Stimulated activated memory B cell treated with anti-CD40 and anti-IgM and Interleukin-4, amounts not matched to agents 10 μg/mL and 1 μg/mL and 100 μg/mL, for 72 hours (primary cell): Measurements from ENCODE around the gene NFE2L3.
"Not testable (repeated sequence)": the region's sequence is repeated elsewhere in the genome, so short reads cannot be mapped to it uniquely, and the experiment has no call there.

Source experiments
- ATAC-seq: fragments of 150-1000 bp; cut with Tn5 transposase; 2 replicates; pipeline ENCODE4 v1.10.0; 2021
- H3K27ac Mint-ChIP-seq: one replicate; pipeline ENCODE4 v1.8.0; 2022; ENCODE audit warnings: mild to moderate bottlenecking, mixed read lengths
- H3K27me3 Mint-ChIP-seq: one replicate; pipeline ENCODE4 v1.8.0; 2022; ENCODE audit warnings: mixed read lengths
- H3K36me3 Mint-ChIP-seq: one replicate; pipeline ENCODE4 v1.8.0; 2022; ENCODE audit warnings: mixed read lengths
- H3K4me1 Mint-ChIP-seq: one replicate; pipeline ENCODE4 v1.8.0; 2022; ENCODE audit warnings: mixed read lengths
- H3K4me3 Mint-ChIP-seq: one replicate; pipeline ENCODE4 v1.8.0; 2022; ENCODE audit warnings: mild to moderate bottlenecking, moderate library complexity, mixed read lengths
- H3K9me3 Mint-ChIP-seq: one replicate; pipeline ENCODE4 v1.8.0; 2022; ENCODE audit warnings: mixed read lengths

NFE2L3 gene

DNA sequence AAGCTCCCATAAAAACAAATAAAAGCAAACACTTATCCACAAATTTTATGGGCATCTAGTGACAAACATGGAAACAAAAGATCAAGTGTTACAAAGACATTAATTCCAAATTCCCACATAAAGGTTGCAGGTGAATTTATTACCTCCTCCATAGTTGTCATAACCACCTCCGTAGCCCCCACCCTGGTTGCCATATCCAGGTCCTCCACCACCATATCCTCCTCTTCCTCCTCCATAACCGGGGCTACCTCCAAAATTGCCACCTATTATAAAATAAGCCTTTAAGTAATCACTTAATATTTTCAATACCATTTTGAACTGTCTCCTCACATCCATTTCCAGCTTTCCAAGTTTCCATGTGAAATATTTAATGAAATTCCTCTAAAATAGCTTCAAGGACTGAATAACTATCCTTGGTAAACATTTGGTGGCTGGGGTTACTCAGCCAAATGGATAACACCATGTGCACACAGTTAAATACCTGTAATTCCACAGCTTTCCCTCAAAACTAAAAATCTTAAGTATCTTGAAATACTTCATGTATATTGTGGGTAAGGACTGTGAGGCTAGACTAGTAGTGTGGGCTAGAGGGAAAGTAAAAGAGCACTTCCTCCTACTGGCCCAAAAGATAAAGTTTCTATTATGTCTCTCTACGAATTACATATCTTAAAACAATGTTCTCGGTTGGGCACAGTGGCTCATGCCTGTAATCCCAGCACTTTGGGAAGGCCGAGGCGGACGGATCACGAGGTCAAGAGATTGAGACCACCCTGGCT lies 41.6 kb downstream of the NFE2L3 start:
- Mint-ChIP-seq H3K36me3 (peaks cover 88% of the 10 kb centered on the region), H3K27ac (peak overlapping the region; percentile 87), H3K9me3 (no peaks in the 10 kb centered on the region), H3K4me3 (peak overlapping the region; percentile 53), H3K27me3 (no peaks in the 10 kb centered on the region), H3K4me1 (peaks cover 71% of the 10 kb centered on the region)
- ATAC-seq = no peak

DNA sequence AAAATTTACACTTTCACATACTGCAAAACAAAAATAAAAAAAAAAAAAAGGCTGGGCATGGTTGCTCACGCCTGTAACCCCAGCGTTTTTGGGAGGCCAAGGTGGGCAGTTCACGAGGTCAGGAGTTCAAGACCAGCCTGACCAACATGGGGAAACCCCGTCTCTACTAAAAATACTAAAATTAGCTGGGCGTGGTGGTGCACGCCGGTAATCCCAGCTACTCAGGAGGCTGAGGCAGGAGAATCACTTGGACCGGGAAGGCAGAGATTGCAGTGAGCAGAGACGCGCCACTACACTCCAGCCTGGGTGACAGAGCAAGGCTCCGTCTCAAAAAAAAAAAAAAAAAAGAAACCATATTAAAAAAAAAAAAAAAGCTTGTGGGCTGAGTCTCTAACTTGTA lies 42.8 kb downstream of the NFE2L3 start:
- Mint-ChIP-seq H3K27ac (peak overlapping the region; percentile 87), H3K4me3 (peak overlapping the region; percentile 53), H3K36me3 (peaks cover 91% of the 10 kb centered on the region), H3K4me1 (peaks cover 65% of the 10 kb centered on the region)
- H3K9me3 Mint-ChIP-seq, ATAC-seq, H3K27me3 Mint-ChIP-seq: not testable (repeated sequence)

DNA sequence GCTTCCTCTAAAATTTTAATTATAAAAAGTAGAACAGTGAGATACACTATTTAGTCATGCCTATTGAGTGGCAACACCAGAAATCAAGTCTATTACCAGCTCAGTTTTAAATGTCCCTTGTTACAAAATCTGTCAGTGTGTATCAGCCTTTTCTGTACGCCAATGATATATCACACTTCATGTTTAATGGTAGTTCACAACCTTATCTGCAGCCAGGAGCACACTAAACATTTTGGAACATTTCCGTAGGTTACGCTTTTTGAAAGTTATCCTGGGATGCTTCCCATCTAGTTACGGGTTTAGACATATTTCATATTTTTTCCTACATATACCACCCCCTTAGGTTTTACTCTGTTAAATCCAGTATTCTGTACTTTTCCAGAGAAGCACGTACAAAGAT lies 43.2 kb downstream of the NFE2L3 start:
- peaks cover 63% of the 10 kb centered on the region for H3K4me1 Mint-ChIP-seq
- H3K36me3 Mint-ChIP-seq = peaks cover 93% of the 10 kb centered on the region
- H3K27me3 Mint-ChIP-seq = no peaks in the 10 kb centered on the region
- ATAC-seq = no peak
- peak overlapping the region; percentile 87 for H3K27ac Mint-ChIP-seq
- H3K4me3 Mint-ChIP-seq = peak overlapping the region; percentile 73
- H3K9me3 Mint-ChIP-seq = no peaks in the 10 kb centered on the region

DNA sequence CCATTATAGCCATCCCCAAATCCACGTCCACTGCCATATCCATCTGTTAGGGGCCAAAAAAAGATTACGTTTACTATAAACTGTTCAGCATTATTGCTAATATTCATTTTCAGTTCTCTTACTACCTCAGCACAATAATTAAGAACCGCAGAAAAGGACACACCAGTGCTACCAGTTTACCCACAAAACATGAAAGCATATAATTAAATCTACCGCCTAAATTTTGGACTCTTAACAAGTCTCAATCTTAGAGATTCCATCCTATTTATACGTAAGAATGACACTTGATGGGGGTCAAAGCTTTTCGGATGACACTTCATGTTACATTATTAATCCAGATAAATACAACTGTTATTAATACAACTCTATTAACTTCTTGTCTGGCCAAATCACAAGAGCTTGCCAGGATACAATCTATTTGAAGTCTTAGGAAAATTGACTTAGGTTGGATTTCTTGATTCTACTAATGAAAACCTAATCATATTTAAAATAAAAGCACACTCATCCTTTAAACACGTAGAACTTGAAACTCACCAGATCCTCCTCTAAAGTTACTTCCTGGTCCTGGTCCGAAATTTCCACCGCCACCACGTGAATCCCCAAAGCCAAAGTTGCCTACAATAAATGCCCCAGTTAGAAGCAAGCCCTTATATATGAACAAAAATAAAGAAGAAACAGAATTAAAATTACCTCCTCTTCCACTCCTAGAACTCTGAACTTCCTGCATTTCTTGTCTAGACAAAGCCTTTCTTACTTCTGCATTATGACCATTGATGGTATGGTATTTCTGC lies 44.1 kb downstream of the NFE2L3 start:
- ATAC-seq = no peak
- H3K27me3 Mint-ChIP-seq = no peaks in the 10 kb centered on the region
- peaks cover 55% of the 10 kb centered on the region for H3K4me1 Mint-ChIP-seq
- H3K36me3 Mint-ChIP-seq = peaks cover 90% of the 10 kb centered on the region
- no peaks in the 10 kb centered on the region for H3K9me3 Mint-ChIP-seq
- peak overlapping the region; percentile 73 for H3K4me3 Mint-ChIP-seq
- peak overlapping the region; percentile 100 for H3K27ac Mint-ChIP-seq

DNA sequence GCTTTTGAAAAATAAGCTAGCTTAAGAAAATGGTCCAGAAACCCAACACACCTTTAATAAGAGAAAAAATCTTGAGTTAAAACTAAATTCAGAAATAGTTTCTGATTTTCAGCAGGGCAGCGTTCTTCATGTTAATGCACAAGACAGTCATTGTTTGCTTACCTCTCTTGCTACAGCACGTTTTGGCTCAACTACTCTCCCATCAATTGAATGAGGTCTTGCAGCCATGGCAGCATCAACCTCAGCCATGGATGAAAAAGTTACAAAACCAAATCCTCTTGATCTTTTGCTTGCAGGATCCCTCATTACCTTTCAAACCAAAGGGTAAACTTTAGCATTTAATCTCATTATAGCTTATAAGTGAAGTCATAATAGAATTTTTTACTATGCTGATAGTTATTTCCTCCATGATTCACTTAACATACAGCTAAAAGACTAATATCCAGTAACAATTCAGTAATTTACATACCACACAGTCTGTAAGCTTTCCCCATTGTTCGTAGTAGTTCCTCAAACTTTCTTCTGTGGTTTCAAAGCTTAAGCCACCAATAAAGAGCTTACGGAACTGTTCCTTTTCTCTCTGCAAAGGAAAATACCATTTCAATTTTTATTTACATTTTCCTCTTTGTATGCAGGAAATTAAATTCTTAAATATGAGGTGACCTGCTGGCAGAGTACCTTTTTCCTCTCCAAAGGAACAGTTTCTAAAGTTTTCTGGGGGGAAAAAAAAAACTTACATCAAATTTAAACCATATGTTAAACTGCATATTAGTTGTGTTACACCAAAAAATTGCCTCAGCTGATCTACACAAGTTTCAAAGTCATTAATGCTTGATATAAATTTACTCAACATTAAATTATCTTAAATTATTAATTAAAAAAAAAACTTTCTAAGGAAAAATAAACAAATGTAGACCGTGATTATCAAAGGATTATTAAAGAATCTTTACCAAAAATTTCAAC lies 45.4 kb downstream of the NFE2L3 start:
- H3K4me1 Mint-ChIP-seq = peaks cover 50% of the 10 kb centered on the region
- H3K27me3 Mint-ChIP-seq = no peaks in the 10 kb centered on the region
- peaks cover 79% of the 10 kb centered on the region for H3K36me3 Mint-ChIP-seq
- peak overlapping the region; percentile 100 for H3K4me3 Mint-ChIP-seq
- H3K9me3 Mint-ChIP-seq = no peaks in the 10 kb centered on the region
- ATAC-seq = peak; percentile 9
- peak overlapping the region; percentile 100 for H3K27ac Mint-ChIP-seq

DNA sequence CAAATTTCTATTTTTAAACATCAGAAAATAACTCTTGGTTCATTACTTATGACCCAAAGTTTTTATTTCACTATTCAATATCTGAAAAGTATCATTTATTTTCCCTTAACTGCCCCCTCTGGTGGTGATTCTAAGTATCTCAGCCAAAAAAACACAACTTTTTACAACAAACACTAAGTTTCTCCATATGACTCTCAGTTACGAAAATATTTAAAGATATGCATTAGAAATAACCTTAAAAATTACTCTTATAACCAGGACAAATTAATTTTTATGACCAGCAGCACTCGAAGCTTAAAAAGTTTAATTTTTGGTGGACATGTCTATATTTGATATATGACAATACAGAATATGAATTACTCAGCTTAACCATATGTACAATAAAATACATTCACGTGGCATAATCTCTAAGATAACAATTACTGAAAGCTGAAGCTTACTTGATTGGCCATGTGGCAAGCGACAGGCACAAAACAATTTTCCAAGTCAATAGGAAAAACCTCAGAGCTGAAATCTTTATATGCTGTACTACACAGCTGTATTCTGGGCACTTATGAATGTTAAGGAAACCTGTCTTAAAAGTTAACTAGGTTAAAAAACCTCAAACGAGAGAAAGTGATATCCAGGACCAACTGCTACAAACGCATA lies 46.3 kb downstream of the NFE2L3 start:
- Mint-ChIP-seq H3K4me3 (peak overlapping the region; percentile 100), H3K27ac (peak overlapping the region; percentile 100), H3K27me3 (no peaks in the 10 kb centered on the region), H3K36me3 (peaks cover 71% of the 10 kb centered on the region), H3K4me1 (peaks cover 50% of the 10 kb centered on the region), H3K9me3 (no peaks in the 10 kb centered on the region)
- no peak for ATAC-seq

DNA sequence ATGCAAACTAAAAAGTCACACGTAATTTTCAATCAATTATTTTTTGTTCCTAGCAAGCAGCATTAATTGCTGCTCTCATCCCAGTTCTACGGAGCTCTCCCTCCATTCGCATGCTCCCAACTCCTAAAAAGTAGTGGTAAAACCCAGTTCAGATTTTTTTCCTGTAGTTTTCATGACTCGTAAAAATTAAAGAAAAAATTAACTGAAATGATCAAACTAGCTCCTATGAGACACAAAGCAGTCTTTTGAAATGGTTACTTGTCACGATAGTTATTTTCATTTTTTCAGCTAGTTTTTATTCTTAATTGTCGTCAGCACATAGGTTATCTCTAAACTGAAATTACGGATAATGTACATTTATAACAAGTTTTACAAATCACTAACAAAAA lies 46.8 kb downstream of the NFE2L3 start:
- H3K4me1 Mint-ChIP-seq = peaks cover 50% of the 10 kb centered on the region
- ATAC-seq = no peak
- peaks cover 66% of the 10 kb centered on the region for H3K36me3 Mint-ChIP-seq

DNA sequence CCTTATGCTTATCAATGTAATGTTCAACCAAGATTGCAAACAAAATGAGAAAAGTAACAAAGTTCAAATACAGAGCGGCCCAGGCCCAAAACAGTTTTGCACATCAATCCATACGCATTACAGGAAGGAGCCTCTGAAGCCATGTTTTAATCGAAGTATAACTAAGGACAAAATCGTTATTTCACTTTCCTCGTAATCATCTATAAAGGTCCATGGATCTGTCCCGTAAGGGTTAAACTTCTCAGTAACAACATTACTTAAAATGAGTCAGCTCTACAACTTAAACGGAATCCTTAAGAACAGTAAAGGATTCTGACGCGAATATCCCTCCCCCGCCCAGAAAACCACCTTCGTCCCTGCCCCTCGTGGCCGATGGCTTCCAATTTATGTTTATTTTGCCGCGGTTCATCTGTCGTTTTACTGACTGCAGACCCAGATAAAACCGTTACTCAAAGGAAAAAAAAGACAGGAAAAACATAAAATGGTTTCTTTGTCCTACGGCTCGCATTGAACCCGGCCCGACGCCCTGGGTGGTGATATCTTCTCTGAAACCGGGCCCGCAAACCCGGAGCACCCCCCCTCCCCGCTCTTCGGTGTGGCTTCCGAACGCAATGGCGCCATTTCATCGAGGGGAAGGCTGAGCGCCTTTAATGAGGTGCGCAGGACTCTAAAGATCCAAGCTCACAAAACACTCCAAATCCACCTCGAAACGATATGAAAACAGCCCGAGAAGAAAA lies 47.5 kb downstream of the NFE2L3 start:
- no peaks in the 10 kb centered on the region for H3K9me3 Mint-ChIP-seq
- ATAC-seq = no peak
- peaks cover 64% of the 10 kb centered on the region for H3K36me3 Mint-ChIP-seq
- H3K27ac Mint-ChIP-seq = peak overlapping the region; percentile 100
- peak overlapping the region; percentile 100 for H3K4me3 Mint-ChIP-seq
- H3K27me3 Mint-ChIP-seq = no peaks in the 10 kb centered on the region
- peaks cover 50% of the 10 kb centered on the region for H3K4me1 Mint-ChIP-seq

More for the DNA sequence above, 46.8 kb downstream of the NFE2L3 start:
- Mint-ChIP-seq H3K27me3 (no peaks in the 10 kb centered on the region), H3K27ac (peak overlapping the region; percentile 100), H3K4me3 (peak overlapping the region; percentile 100), H3K9me3 (no peaks in the 10 kb centered on the region)

DNA sequence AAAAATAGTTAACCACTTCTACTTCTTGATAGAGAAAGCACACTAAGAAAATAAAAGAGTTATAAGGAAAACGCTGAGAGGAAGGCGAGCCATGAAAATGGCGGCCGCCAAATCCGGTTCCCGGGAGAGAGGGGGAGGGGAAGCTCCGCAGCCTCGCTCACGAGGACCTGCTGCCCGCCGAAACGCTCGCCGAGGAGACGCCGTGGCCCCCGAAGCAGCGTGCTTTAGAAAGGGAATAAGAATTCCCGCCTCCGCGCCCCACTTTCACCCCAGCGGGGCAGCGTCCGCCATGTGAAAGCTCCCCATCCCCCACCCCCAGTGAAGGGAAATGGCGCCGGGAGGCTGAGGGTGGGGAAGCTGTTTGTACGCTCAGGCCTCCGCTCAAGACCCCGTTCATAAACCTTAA lies 48.0 kb downstream of the NFE2L3 start:
- H3K27ac Mint-ChIP-seq = peak overlapping the region; percentile 100
- ATAC-seq = peak; percentile 44
- H3K27me3 Mint-ChIP-seq = no peaks in the 10 kb centered on the region
- no peaks in the 10 kb centered on the region for H3K9me3 Mint-ChIP-seq
- peaks cover 53% of the 10 kb centered on the region for H3K4me1 Mint-ChIP-seq
- peak overlapping the region; percentile 100 for H3K4me3 Mint-ChIP-seq
- H3K36me3 Mint-ChIP-seq = peaks cover 61% of the 10 kb centered on the region

DNA sequence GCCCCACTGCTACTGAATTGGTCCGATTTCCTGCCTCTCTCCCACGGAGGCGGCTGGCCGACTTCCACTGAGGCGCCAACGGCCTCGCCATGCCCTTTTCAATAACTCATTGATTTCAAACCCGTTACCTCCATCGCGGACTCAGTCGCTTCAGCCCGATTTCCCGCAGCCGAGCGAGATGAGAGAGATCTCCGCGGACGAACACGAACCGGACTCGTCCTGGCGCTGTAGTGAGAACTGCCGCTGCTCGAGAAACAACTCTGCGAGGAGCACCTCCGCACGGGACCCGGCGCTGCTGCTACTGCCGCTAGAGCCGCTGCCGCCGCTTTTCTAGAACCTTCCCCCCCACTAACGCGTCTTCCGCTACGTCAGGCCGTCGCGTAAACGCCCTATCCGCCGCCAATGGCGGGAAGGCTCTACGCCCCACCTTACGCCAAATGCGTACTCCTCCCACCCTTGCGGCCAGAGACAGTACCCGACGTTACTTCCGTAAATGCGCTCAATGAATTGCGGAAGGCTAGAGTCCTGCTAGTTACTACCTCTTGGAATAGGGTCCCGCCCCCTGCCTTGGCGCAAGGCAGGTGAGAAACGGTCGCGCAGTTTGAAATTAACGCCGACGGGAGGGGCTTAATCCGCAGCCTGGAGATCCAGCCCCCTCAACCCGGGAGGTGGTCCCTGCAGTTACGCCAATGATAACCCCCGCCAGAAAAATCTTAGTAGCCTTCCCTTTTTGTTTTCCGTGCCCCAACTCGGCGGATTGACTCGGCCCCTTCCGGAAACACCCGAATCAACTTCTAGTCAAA lies 48.6 kb downstream of the NFE2L3 start, which contains the start of gene HNRNPA2B1:
TSS of gene HNRNPA2B1 (minus strand) at position 303 of the 803 bp plus-strand sequence. CDS start at position 134, 169 bp downstream.
- H3K4me3 Mint-ChIP-seq = peak within 1 kb of the TSS; percentile 100
- H3K36me3 Mint-ChIP-seq = peaks cover 55% of the 10 kb centered on the region
- peaks cover 54% of the 10 kb centered on the region for H3K4me1 Mint-ChIP-seq
- peak within 1 kb of the TSS; percentile 100 for H3K27ac Mint-ChIP-seq
- ATAC-seq = peak; percentile 85
- H3K27me3 Mint-ChIP-seq = no peaks in the 10 kb centered on the region
- H3K9me3 Mint-ChIP-seq = no peaks in the 10 kb centered on the region

DNA sequence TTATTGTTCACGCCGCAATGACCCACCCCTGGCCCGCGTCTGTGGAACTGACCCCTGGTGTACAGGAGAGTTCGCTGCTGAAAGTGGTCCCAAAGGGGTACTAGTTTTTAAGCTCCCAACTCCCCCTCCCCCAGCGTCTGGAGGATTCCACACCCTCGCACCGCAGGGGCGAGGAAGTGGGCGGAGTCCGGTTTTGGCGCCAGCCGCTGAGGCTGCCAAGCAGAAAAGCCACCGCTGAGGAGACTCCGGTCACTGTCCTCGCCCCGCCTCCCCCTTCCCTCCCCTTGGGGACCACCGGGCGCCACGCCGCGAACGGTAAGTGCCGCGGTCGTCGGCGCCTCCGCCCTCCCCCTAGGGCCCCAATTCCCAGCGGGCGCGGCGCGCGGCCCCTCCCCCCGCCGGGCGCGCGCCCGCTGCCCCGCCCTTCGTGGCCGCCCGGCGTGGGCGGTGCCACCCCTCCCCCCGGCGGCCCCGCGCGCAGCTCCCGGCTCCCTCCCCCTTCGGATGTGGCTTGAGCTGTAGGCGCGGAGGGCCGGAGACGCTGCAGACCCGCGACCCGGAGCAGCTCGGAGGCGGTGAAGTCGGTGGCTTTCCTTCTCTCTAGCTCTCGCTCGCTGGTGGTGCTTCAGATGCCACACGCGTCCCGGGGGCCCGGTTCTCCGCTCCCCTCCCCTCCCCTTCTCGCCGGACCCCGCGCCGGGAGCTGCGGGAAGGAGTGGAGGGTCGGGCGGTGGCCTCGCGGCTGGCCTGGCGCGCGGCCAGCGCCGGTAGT lies 49.4 kb downstream of the NFE2L3 start, which contains the start of gene CBX3:
TSS of gene CBX3 (plus strand) at position 499 of the 772 bp plus-strand sequence. CDS start 1,254 bp downstream, outside the sequence.
- Mint-ChIP-seq H3K4me1 (peaks cover 54% of the 10 kb centered on the region), H3K9me3 (no peaks in the 10 kb centered on the region), H3K4me3 (peak within 1 kb of the TSS; percentile 100), H3K36me3 (peaks cover 53% of the 10 kb centered on the region), H3K27me3 (no peaks in the 10 kb centered on the region), H3K27ac (peak within 1 kb of the TSS; percentile 100)
- peak; percentile 81 for ATAC-seq
